NCI-H2029 (cell line): ENCODE measurements around the gene CELA1.
"Not testable (repeated sequence)": the region's sequence is repeated elsewhere in the genome, so short reads cannot be mapped to it uniquely, and the experiment has no call there.

Experiments
- DNase-seq: peaks from one replicate; lab custom pipeline; 2025; lab: John Stamatoyannopoulos, UW

The CELA1 gene

DNA sequence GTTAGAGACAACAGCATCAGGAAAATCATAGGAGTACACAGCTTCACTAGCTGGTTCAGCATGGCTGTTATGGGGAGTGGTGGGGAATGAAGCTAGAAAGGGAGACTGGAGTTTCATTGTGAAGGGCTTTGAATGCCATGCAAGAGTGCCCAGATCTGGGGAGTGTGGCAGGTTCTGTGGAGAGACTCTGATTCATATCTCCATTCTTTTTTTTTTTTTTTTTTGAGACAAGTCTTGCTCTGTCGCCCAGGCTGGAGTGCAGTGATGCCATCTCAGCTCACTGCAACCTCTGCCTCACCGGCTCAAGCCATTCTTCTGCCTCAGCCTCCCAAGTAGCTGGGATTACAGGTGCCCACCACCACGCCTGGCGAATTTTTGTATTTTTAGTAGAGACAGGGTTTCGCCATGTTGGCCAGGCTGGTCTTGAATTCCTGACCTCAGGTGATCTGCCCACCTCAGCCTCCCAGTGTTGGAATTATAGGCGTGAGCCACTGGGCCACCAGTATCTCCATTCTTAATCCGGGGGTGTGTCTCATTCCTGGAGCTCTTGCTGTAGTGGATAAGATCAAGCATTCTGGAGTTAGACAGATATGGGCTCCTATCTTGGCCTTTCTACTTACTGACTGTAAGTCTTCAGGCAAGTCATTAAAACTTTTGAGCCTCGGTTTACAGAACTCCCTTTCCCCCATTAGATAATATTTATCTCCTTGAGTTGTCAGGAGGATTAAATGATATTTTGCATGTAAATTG is 28.2 kb downstream of the CELA1 start:
- DNase-seq = not testable (repeated sequence)

DNA sequence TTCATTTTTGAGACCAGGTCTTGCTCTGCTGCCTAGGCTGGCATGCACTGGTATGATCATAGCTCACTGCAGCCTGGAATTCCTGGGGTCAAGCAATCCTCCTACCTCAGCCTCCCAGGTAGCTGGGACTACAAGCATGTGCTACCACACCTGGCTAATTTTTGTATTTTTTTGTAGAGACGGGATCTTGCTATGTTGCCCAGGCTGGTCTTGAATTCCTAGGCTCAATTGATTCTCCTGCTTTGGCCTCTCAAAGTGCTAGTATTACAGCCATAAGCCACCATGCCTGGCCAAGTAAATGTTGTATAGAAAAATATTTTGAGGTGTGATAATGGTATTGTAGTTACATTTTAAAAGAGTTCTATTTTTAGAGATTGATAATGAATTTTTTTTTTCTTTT is 35.1 kb downstream of the CELA1 start:
- DNase-seq = no peak

DNA sequence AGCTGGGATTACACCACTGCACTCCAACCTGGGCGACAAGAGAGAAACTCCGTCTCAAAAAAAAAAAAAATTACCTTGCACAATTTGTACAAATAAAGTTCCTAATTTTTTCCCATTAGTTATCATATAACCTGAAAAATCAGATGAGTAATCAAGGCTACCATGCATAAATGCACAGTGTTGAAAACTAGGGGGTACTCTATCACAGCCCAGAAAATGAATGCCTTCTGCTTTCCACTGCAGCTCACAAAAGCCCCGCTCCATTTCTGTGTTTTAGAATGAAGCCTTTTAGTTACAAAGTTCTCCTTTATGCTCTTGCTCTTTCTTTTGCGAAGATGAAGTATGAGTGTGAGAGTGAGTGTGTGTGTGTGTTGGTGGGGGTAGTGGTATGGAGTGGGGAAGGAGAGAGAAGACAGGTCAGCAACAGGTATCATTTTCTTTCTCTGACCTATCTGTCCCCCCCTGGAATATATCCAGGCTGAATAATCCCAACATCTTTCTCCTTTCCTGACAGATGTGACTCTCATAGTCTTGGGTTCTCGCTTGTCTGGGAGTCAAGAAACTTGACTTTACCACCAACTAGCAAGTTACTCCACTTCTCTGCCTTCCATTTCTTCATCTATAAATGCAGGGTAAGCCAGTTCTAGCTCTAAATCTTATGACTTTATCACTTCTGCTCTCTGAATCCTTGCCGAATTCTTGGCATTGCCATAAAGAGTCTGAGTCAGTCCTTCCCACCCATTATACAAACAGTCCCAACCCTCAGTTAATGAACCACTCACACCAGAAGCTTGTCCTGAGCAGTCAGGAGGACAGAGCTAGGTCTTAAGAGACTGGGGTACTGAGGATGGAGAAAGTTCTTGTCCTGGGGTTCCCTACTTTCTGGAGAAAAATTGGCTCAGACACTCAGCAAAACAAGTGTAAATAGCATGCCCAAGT is 38.6 kb downstream of the CELA1 start:
- no peak for DNase-seq

DNA sequence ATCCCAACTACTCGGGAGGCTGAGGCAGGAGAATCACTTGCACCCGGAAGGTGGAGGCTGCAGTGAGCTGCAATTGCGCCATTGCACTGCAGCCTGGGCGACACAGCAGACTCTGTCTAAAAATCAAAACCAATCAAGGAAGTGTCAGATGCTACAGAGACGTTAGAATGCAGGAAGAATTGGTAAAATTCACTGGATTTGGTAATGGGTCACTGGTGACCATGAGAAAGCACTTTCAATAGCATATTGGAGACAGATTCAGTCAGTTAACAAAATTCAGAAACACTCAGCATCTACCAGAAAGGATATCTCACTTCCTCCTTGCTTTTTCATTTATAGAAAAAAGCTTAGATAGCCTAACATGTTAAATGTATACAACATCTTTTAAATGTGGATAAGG is 40.0 kb downstream of the CELA1 start:
- DNase-seq = no peak

DNA sequence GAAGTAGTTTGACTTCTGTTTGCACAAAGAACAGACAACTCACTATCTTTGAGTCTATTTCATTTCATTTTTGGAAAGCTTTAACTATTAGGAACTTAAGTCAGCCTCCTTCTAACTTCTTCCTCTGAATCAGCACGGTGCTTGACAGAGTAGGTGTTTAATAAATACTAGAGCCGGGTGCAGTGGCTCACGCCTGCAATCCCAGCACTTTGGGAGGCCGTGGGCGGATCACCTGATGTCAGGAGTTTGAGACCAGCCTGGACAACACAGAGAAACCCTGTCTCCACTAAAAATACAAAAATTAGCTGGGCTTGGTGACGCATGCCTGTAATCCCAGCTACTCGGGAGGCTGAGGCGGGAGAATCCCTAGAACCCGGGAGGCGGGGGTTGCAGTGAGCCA is 45.7 kb downstream of the CELA1 start:
- DNase-seq = not testable (repeated sequence)

DNA sequence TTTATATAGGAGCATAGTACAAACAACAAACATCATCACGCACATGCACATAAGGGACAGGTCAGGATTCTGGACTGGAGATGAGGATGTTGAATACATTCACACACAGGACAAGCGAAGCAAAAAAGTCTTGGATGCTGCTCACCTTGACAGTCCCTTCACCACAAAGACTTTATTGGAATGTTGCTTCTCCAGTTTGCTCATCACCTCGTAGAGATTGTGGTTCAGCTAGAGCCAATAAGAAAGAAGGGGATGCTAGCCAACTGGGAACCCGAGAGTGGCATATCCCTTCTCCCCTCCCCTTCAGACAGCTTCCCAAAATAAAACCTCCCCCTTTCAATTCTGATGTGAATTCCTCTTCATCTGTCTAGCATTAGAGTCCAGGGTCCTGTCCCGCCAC is 50.8 kb downstream of the CELA1 start:
- DNase-seq = no peak

DNA sequence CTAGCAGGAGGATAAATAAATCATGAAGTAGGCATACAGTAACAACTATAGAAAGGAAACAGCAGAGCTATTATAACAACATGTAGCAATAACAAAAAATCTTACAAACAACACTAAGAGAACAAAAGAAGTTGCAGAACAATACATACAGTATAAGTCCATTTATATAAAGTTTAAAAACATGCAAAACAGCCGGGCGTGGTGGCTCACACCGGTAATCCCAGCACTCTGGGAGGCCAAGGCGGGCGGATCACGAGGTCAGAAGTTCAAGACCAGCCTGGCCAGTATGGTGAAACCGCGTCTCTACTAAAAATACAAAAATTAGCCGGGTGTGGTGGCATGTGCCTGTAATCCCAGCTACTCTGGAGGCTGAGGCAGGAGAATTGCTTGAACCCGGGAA is 52.4 kb downstream of the CELA1 start:
- DNase-seq = not testable (repeated sequence)

DNA sequence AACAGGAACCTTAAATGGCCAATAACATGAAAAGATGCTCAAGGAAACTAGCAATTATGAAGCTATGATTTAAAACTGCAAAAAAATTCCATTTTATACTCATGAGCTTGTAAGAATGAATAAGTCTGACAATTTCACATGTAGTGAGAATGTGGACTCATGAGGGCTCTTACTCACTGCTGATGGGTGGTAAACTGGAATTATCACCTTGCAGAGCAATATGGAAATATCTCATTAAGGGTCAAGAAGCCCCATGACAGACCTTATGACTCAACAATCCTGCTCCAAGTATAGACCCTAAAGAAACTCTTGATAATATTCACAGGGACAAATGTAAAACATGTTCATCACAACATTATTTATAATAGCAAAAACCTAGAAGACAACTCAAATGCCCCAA is 52.8 kb downstream of the CELA1 start:
- DNase-seq = no peak

DNA sequence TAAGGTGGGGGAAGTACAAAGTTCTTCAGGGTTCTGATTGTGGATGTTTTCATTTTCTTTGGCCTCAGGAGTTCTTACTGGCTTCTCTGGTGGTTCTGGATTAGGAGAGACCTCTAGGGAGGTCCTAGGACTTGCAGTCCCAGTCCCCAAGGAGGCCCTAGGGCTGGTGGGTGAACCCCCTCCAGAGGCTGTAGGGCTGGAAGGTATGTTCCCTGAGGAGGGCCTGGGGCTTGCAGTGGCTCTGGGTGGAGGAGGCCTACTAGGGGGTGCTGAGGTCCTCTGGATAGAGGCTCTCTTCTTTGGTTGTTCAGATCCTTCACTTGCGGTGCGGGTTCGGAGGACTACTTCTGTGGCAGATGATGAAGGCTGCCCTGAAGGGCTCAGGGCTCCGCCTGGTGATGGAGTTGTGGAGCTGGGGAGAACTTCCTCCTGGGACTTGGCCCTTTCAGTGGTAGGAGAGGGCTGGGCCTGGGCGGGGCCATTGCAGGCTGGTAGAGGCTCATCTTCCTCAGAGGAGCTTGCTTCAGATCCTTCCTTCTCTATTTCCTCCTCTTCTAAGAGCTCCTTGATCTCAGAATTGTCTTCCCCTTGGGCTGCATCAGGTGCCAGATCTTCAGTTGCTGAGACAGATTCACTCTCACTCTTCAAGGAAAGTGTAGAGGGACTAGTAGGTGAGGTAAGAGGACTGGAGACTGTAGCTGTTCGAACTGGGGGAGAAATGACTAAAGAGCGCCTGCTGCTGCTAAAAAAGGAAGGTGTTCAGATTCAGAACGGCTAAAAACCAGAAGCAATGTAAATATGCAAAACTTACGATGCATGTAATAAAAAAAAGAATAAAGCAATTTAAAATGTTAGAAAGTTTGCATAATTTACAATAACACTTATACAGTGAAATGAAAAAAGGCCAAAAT is 54.6 kb downstream of the CELA1 start:
- DNase-seq = not testable (repeated sequence)

DNA sequence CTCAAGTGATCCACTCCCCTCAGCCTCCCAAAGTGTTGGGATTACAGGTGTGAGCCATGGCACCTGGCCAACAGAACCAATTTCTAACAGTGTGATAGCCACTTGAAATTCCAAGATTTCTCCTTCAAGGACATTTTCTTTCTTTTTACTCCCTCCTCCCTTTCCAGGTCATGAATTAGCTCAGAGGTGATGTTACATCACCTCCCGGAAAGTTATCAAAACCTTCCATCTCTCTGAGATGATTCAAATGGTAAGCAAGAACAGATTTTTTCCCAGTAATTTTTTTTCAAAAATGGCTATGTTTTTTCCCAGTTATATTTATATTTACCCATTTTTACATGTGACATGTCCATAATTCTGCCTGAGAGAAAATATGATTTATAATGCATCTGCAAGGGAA is 60.6 kb downstream of the CELA1 start:
- no peak for DNase-seq

DNA sequence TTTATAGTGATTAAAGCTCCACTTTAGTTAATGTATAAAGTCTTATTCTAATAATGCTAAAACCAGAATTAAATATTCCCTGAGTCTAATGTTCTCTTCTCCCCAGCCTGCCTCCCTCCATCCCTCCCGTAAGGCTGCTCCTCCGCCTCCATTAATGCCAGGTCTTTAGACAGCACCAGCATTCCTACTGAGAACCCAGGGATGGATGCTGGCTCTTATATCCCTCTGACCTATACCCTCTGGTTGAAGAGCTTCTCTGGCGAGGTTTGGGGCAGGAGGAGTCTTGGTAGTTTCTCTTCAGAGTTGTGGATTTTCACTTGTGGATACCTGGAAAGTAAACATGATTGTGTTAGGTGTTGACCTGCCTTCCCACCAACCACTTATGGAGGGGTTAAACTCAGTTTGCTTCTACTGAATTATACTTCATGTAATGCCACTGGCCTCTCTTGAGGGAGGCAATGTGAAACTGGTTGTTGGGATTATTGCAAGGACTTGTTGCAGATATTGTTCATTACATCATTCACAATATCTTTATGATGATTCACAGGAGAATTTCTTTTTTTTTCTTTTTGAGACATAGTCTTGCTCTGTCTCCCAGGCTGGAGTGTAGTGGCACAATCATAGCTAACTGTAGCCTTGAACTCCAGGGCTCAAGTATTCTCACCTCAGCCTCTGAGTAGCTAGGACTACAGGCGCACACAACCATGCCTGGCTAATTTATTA is 65.1 kb downstream of the CELA1 start:
- DNase-seq = no peak
